AG20443 (cell line): ENCODE measurements around the gene BPI.
"Not testable (repeated sequence)": the region's sequence is repeated elsewhere in the genome, so short reads cannot be mapped to it uniquely, and the experiment has no call there.

Experiments used
- DNase-seq: peaks from one replicate; pipeline ENCODE4 v3.0.0; 2012; ENCODE audit warnings: low spot score, mixed read lengths

BPI gene

DNA sequence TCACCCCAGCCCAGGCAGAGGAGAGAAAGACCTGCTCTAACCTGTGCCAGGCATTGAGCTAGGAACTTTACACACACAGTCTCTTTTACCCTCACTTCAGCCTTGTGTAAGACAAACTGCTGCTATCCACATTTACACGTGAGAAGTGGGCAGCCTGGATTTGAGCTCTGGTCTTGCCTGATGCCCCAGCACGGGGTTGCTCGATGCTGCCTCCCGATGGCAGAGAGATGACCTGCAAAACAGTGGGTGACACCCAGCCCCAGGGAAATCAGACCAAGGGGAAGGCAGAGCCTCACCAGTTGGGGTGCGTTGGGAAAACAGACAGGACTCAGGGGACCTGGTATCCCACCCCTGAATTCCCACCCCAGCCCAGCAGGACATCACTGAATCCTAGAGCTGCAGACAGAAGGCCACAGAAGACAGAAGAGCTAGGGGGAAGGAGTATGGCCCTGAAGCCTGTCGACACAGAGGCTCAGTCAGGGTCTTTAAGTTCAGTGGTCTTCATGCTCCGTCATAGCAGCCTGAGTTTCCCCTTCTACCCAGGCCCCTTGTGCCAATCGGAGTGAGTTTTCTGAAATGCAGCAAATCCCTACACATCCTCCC is 990 bp downstream of the BPI start:
- DNase-seq = peak; percentile 79

DNA sequence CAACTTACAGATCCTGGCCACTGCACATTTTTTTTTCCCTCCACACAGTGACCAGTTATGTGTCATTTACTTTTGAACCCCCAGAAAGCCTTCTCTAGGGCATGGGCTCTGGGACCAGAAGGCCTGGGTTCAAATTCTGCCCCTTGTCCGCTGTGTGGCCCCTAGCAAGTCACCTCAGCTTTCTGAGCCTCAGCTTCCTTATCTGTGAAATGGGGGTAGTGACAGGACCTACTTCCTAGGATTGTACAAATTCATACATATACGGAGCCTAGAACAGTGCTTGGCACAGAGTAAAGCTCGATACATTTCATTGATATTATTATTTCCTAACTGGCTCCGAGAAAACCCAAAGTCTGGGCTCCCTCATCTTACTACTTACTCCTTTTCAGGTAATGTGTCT is 1.6 kb downstream of the BPI start:
- no peak for DNase-seq

DNA sequence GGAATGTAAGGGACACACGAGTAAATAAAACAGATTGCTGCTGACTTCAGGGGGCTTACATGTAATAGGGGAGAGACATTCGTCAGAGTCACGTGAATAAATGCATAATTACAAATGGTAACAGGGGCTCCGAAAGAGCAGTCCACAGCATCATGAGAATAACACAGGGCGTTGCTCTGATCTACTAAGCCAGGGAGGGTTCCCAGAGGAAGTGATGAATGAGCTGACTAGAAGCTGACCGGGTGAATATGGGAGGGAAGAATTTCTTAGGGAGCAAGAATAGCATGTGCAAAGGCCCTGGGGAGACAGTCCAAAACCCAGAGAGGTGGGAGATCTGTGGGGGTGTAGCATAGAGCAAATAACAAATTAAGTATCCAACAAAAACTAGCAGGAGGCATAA is 2.4 kb downstream of the BPI start:
- no peak for DNase-seq

DNA sequence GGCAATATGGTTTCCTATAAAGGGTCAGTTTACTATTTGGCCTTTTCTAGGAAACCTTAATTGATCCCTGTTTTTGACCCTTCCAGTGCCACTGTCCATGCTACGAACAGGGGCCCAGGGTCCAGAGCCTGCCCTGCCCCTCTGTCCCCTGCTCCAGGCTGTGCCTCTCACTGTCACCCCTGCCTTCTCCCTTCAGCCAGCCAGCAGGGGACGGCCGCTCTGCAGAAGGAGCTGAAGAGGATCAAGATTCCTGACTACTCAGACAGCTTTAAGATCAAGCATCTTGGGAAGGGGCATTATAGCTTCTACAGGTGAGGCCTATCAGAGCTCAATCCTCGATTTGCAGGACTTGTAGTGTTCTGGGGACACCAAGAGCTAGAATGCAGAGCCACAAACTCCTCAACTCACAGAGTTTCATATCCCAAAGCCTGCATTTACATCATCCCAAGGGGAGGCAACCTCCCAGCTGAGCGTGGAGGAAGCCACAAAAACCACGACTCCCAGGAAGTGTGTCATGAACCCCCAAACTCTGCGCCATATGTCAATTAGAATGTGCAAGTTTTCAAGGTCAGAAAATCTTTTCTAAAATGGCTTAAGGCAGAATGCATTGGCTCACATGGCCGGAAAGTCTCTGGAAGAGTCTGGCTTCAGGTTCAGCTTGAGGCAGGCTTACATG is 3.6 kb downstream of the BPI start:
- no peak for DNase-seq

DNA sequence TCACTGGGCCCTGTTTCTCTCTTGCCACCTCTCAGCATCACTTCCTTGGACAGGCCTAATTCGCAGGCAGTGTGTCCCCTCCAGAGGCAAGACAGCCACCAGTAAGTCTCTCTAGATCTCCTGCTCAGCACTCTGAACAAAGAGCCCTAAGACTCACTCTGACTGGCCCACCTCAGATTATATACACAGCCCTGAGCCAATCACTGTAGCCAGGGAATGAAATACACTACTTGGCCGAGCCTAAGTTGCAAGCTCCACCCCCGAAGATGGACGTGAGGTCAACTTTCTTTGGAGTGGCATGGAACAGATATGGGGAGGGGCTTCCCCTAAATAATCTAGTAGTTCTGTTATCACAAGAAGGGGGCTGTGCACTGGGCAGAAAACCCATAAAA is 4.1 kb downstream of the BPI start:
- DNase-seq = no peak

DNA sequence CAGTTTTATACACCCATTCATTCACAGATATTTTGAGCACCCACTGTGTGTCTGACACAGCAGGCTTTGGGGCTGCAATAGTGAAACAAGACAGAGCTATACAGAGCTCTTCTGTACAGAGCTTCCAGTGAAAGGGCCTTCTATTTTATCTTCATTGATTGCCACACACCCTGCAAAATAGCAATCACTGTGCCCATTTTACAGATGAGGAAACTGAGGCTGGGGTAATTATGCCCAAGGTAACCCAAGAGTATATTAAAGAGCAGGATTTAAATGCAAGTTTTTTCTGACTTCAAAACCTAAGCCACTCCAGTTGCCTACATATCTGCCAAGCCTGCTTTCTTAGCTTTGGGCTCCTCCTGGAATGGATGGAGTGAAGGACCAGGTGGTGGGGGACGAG is 4.5 kb downstream of the BPI start:
- no peak for DNase-seq

DNA sequence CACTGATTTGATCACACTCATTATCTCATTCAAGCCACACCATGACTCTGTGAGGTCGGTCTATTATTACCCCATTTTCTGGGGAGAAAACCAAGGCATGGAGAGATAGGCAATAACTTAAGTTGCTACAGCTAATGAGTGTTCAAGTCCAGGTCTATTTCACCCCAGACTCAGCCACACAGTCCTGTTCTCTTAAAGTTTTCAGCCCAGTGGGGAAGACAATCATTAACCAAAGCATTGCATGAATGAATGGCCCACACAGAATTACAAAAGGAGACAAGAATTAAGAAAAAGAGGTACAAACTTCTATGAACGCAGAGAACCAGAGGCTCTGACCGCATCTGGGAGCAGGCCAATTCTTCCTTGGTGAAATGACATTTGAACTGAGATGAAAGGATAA is 7.1 kb downstream of the BPI start:
- DNase-seq = no peak

DNA sequence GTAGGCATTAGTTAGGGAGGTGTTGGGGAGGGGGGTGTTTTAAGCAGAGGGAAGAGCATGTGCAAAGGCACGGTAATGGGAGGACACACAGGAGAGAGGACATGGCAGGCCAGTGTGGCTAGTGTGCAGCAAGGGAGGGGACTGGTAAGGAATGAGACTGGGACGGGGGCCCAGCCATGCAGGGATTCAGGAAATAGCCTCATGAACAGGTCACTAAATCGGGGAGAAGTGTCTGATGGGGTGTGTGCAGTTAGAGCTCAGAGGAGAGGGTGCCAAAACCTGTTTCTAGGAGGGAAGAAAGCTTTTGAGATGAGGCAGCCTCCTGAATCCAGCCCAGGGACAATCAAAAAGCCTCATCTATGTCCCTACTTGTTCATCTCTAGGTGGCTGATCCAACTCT is 7.5 kb downstream of the BPI start:
- no peak for DNase-seq

DNA sequence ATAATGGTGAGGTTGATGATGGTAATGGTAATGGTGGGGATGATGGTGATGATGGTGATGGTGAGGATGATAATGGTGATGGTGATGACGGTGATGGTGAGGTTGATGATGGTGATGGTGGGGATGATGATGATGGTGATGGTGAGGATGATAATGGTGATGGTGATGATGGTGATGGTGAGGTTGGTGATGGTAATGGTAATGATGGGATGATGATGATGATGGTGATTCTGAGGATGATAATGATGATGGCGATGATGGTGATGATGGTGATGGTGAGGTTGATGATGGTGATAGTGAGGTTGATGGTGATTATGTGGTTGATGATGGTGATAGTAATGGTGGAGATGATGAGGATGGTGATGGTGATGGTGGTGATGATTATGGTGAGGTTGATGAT is 9.7 kb downstream of the BPI start:
- no peak for DNase-seq

DNA sequence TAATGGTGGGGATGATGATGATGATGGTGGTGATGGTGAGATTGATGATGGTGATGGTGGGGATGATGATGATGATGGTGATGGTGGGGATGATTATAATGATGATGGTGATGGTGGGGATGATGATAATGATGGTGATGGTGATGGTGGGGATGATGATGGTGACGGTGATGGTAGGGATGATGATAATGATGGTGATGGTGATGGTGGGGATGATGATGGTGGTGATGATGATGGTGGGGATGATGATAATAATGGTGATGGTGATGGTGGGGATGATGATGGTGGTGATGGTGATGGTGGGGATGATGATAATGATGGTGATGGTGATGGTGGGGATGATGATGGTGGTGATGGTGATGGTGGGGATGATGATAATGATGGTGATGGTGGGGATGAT is 10.4 kb downstream of the BPI start:
- DNase-seq = not testable (repeated sequence)

DNA sequence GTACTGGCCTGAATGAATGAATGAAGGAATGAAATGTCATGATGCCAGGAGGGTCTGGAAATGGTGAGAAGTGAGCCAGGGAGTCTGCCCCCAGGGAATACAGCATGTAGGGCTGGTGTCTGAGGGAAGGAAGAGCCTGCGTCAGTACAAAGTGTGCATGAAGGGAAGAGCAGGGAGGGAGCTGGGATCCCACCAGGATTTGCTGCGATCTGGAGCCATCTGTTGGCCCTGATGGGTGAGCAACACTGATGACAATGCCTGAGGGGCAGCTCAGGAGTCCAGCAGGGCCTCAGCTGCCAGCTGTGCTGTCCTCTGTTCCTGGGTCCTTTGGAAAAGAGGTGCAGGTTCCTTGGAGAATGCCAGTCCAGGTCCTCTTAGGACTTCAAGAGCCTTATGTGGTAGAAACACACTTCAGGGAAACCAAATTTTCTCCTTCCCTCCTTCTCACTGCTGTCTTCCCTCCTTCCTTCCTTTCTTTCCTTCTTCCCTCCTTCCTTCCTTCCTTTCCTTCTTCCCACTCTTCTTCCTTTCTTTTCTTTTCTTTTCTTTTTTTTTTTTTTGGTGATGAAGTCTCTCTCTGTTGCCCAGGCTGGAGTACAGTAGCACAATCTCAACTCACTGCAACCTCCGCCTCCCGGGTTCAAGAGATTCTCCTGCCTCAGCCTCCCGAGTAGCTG is 11.5 kb downstream of the BPI start:
- DNase-seq = peak; percentile 31

DNA sequence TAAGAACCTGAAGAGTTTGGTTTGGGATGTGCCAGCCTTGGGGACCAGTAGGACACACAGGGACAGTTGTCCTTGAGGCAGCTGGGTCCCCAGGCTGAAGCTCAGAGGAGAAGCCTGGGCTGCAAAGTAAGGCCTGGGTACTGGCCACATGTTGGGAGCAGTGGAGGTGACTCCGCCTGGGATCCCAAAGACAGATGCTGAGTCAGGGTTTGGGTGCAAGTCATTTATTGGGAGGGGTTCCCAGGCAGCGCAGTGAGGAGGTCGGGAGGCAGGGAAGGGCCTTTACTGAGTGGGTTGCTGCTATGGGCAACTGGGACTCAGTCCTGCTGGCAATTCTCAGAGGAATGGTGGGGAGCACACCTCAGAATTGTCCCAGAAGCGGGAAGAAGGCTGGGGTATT is 12.4 kb downstream of the BPI start:
- no peak for DNase-seq

DNA sequence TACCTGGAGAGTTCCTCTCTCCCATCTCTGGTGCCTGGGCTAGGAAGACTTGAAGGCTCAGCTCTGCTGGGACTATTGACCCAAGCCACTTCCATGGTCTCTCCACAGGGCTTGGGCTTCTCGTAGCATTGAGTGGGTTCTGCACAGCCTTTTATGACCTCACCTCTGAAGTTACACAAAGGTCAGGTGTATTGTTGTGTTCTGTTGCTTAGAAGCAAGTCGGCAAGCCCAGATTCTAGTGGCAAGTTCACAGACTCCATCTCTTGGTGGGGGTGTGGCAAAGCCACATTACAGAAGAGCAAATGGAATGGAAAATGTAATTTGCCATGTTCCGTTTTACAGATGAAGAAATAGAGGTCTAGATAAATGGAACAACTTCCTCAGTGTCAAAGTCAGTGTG is 13.5 kb downstream of the BPI start:
- no peak for DNase-seq

DNA sequence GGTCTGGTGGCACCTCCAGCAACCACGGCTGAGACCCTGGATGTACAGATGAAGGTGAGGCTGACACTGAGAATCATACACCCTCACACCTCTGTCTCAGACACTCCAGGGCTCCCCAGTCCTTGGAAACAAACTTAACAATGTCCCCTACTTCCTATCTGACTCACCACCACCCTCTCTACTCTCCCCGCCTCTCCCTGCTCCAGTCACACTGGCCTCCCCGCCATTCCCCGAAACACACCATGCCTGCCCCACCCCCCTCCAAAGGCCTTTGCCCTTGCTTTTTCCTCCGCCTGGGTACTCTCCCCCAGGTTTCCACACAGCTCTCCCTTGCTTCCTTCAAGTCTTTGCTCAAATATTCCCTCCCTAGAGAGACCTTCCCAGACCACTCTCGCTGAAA is 16.3 kb downstream of the BPI start:
- no peak for DNase-seq

DNA sequence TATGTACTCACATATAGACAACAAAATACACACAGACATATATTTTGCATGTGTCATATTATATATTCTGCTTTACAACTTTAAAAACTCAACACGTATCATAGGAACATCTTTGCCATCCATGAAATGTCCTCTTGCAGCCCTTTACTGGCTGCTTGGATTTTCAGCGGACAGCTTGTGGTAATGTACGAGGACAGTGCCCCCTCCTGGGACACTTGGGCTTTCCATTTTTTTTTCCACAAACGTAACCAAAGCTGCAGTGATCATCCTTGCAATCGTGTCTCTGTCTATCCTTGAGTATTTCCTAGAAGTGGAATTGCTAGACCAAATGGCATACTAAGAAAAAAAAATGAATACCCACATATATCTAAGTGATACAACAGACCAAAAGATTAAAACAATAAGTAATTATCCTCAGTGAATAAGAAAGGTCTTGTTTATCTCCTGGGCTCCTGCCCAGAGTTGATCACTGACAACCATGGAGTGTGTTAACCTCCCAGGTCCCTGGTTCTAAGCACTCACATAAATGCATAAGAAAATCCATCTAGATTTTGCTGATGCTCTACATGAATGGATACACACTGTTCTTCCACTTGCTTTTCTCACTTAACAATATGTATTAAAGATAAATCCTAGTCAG is 18.1 kb downstream of the BPI start:
- peak; percentile 84 for DNase-seq

DNA sequence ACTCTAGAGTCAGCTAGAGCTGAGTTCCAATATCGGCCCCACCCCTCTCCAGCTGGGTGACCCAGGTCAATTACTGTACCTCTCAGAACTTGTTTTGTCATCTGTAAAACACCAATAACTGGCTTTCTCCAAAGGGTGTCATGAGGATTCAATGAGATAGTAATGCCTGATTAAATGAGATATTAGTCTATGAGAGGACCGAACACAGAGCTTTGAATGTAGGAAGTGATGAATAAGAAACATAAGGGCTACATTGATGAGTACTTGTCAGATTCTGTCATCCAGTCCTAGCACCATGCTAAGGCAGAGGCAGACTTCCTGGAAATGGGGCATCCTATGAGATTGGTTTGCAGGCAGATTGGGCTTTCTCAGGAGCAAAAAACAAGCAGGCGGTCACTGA is 20.2 kb downstream of the BPI start:
- no peak for DNase-seq

DNA sequence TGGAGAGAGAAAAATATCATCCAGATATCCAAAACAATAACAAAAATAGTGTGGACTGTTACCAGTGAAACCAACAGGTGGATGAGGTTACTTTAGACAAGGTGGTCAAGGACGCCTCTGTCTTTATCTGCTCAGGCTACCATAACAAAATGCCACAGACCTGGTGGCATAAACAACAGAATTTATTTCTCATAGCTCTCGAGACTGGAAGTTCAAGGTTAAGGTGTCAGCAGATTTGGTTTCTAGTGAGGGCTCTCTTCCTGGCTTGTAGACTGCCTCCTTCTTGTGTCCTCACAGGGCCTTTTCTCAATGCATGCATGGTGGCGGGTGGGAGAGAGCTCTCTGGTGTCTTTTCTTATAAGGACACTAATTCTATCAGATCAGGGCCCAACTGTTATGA is 21.2 kb downstream of the BPI start:
- no peak for DNase-seq

DNA sequence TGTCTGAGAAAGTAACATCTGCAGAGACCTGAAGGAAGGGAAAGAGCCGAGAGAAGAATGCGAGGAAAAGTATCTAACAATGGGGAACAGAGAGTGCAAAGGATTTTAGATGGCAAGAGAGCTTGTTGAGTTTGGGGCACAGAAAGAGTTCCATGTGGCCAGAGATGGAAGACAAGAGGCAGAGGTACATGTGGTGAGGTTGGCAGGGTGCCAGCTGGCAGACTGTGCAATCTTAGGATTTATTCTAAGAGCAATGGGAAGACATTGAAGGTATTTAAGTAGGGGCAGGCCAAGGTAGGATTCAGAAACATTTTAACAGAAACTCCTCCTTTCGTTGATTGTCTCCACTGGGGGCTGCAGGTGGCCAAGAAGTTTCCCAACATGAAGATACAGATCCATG is 21.9 kb downstream of the BPI start:
- no peak for DNase-seq

DNA sequence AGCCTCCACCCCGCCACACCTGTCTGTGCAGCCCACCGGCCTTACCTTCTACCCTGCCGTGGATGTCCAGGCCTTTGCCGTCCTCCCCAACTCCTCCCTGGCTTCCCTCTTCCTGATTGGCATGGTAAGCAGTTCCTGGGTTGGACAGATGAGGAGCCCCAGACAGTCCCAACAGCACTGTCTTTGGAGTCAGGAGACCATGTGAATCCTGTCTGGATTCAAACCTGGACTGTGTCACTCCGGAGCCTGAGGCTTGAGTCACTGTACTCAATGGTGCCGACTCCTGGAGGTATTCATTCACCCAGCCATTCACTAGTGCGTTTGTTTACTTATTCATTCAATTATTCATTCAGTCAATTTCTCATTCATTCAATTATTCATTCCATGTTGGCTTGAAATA is 22.4 kb downstream of the BPI start:
- DNase-seq = no peak

DNA sequence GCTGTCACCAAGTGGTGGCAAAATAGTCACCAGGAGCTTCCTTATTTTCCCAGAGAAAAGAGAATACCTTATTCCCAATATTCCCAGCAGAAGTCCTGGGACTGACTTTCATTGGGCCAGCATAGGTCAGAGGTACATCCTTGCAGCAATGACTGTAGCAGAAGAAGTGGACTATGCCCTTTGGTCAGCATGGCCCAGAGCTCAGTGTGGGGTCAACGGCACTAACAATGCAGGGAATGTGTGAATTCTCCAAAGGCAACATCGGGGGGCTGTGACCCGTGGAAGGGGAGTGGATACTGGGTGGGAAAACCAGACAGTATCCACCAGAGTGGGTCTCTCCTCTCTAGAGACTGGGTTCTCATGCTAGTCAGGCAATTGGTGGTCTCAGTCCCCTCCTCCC is 26.7 kb downstream of the BPI start:
- no peak for DNase-seq

DNA sequence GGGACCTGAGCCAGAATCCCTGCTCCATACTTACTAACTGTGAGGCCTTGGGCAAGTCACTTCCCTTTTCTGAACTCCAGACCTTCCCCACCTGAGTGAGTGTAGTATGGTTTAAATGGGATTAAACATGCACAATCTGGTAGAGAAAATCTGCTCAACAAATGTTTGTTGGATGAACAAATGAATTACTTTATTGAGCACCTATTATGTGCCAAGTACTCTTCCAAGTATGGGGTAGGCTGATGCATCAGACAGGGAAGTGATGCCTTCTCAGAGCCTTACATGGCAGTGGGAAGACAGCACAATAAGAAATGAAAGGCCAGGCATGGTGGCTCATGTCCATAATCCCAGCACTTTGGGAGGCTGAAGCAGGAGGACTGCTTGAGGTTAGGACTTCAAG is 27.3 kb downstream of the BPI start:
- no peak for DNase-seq

DNA sequence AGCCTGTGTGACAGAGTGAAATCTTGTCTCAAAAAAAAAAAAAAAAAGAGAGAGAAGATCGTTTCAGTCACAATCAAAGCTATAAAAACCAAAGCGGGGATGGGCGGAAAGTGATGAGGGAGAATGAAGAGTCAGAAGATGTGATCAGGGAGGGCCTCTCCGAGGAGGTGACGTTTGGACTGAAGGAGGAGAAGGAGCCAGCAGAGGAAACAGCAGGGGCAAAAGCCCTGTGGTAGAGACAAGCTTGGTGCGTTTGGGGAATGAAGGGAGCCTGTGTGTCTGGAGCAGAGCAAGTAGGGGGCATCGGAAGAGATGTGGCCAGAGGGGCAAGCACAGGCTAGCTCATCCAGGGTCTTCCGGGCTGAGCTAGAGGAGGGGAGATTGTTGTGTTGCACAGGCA is 27.9 kb downstream of the BPI start:
- no peak for DNase-seq

DNA sequence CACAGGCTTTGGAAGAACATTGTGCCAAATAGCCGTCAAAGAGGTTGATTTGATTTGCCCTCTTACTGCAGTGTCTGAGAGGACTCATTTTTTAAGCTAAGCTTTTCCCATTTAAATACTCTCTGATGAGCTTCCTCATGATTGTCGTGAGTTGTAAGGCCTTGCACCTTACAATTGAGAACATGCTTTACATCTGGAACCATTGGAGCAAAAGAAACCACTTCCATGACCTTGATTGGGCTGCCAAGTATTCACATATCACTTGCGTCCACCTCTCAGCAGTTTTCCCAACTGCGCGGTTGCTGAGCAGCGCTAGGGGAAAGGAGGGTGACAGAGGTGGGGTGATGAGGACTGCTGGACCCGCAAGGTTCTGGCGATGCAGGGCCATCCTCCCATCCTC is 30.1 kb downstream of the BPI start:
- DNase-seq = no peak
